Effector memory CD4-positive, alpha-beta T cell (primary cell): ENCODE measurements around the gene PARN.
"Not testable (repeated sequence)": the region's sequence is repeated elsewhere in the genome, so short reads cannot be mapped to it uniquely, and the experiment has no call there.

Experiments
- DNase-seq, 3 donors: peaks; one replicate each; pipeline ENCODE4 v3.0.0-alpha.2; 2020
- H3K27ac ChIP-seq: 2 replicates; pipeline ENCODE4 v1.7.0; 2013; ENCODE audit warnings: mild to moderate bottlenecking, low read length, moderate library complexity; ENCODE audit not compliant: insufficient read depth, poor library complexity, severe bottlenecking
- H3K27me3 ChIP-seq: replicated peaks from 2 replicates; pipeline ENCODE4 v1.7.0; 2013; ENCODE audit warnings: mild to moderate bottlenecking, low read length; ENCODE audit not compliant: insufficient read depth, control insufficient read depth, poor library complexity, severe bottlenecking
- H3K36me3 ChIP-seq: 2 replicates; pipeline ENCODE4 v1.7.0; 2013; ENCODE audit warnings: mild to moderate bottlenecking, low read length, moderate library complexity; ENCODE audit not compliant: control insufficient read depth, insufficient read depth
- H3K4me1 ChIP-seq: 2 replicates; pipeline ENCODE4 v1.7.0; 2013; ENCODE audit warnings: low read length, mild to moderate bottlenecking; ENCODE audit not compliant: control insufficient read depth, insufficient read depth, poor library complexity, severe bottlenecking
- H3K4me3 ChIP-seq: 2 replicates; pipeline ENCODE4 v1.7.0; 2013; ENCODE audit warnings: low read length, low read depth, mild to moderate bottlenecking; ENCODE audit not compliant: insufficient read depth, poor library complexity, severe bottlenecking
- H3K9me3 ChIP-seq: 2 replicates; pipeline ENCODE4 v1.7.0; 2013; ENCODE audit warnings: mild to moderate bottlenecking, low read length, moderate library complexity; ENCODE audit not compliant: control insufficient read depth

The PARN gene

GRCh38 chr16:14609716-14610115 lies 20.3 kb downstream of the PARN start:
- Histone ChIP-seq H3K4me3 (no peak overlapping the region), H3K36me3 (peaks cover 64% of the 10 kb centered on the region), H3K4me1 (no peaks in the 10 kb centered on the region), H3K27ac (no peak overlapping the region), H3K27me3 (no peaks in the 10 kb centered on the region), H3K9me3 (no peaks in the 10 kb centered on the region)
- DNase-seq: no peak

- Histone ChIP-seq H3K27ac (no peak overlapping the region), H3K4me3 (no peak overlapping the region), H3K27me3 (no peaks in the 10 kb centered on the region), H3K9me3 (no peaks in the 10 kb centered on the region), H3K36me3 (peaks cover 62% of the 10 kb centered on the region), H3K4me1 (no peaks in the 10 kb centered on the region)
- no peak for DNase-seq
Measured at GRCh38 chr16:14608604-14609003, 21.5 kb downstream of the PARN start.

GRCh38 chr16:14608111-14608566 lies 21.9 kb downstream of the PARN start:
- H3K36me3 ChIP-seq: peaks cover 66% of the 10 kb centered on the region

GRCh38 chr16:14606102-14606501 lies 24.0 kb downstream of the PARN start:
- Histone ChIP-seq H3K4me3 (no peak overlapping the region), H3K36me3 (peaks cover 71% of the 10 kb centered on the region), H3K27ac (no peak overlapping the region), H3K4me1 (no peaks in the 10 kb centered on the region), H3K9me3 (no peaks in the 10 kb centered on the region), H3K27me3 (no peaks in the 10 kb centered on the region)
- no peak for DNase-seq

More at GRCh38 chr16:14608111-14608566, 21.9 kb downstream of the PARN start:
- no peak for DNase-seq
- Histone ChIP-seq H3K27ac (no peak overlapping the region), H3K27me3 (no peaks in the 10 kb centered on the region), H3K9me3 (no peaks in the 10 kb centered on the region), H3K4me3 (no peak overlapping the region), H3K4me1 (no peaks in the 10 kb centered on the region)

- Histone ChIP-seq H3K27ac (no peak overlapping the region), H3K4me3 (no peak overlapping the region), H3K27me3 (no peaks in the 10 kb centered on the region), H3K9me3 (no peaks in the 10 kb centered on the region), H3K36me3 (peaks cover 65% of the 10 kb centered on the region), H3K4me1 (no peaks in the 10 kb centered on the region)
- DNase-seq: no peak
Measured at GRCh38 chr16:14602443-14602963, 27.6 kb downstream of the PARN start.

- Histone ChIP-seq H3K9me3 (no peaks in the 10 kb centered on the region), H3K36me3 (peaks cover 56% of the 10 kb centered on the region), H3K4me1 (no peaks in the 10 kb centered on the region), H3K27me3 (no peaks in the 10 kb centered on the region), H3K4me3 (no peak overlapping the region), H3K27ac (no peak overlapping the region)
- no peak for DNase-seq
Measured at GRCh38 chr16:14600164-14600563, 29.9 kb downstream of the PARN start.

- DNase-seq: no peak
- H3K4me1 ChIP-seq: no peaks in the 10 kb centered on the region
- no peak overlapping the region for H3K27ac ChIP-seq
- no peak overlapping the region for H3K4me3 ChIP-seq
- H3K27me3 ChIP-seq: no peaks in the 10 kb centered on the region
- no peaks in the 10 kb centered on the region for H3K9me3 ChIP-seq
- peaks cover 49% of the 10 kb centered on the region for H3K36me3 ChIP-seq
Measured at GRCh38 chr16:14586637-14587305, 43.3 kb downstream of the PARN start.

GRCh38 chr16:14585287-14585686 lies 44.8 kb downstream of the PARN start:
- no peak overlapping the region for H3K4me3 ChIP-seq
- no peaks in the 10 kb centered on the region for H3K9me3 ChIP-seq
- H3K27me3 ChIP-seq: no peaks in the 10 kb centered on the region
- no peaks in the 10 kb centered on the region for H3K4me1 ChIP-seq
- DNase-seq: no peak
- no peak overlapping the region for H3K27ac ChIP-seq
- H3K36me3 ChIP-seq: peaks cover 59% of the 10 kb centered on the region

- H3K4me1 ChIP-seq, DNase-seq, H3K27me3 ChIP-seq, H3K4me3 ChIP-seq, H3K9me3 ChIP-seq, H3K27ac ChIP-seq: not testable (repeated sequence)
- peaks cover 64% of the 10 kb centered on the region for H3K36me3 ChIP-seq
Measured at GRCh38 chr16:14580926-14581325, 49.1 kb downstream of the PARN start.

GRCh38 chr16:14579266-14579665 lies 50.8 kb downstream of the PARN start:
- Histone ChIP-seq H3K9me3 (no peaks in the 10 kb centered on the region), H3K36me3 (peaks cover 69% of the 10 kb centered on the region), H3K4me3 (no peak overlapping the region), H3K4me1 (no peaks in the 10 kb centered on the region), H3K27me3 (no peaks in the 10 kb centered on the region), H3K27ac (no peak overlapping the region)
- no peak for DNase-seq
